Dendritic cell treated with granulocyte-macrophage colony-stimulating factor and Interleukin-4, amounts not matched to agents 40 ng/mL and 50 ng/mL, for 4 days (primary cell): ENCODE measurements around the gene PPFIBP2.

Source experiments
- H3K27ac Mint-ChIP-seq: one replicate; pipeline ENCODE4 v1.8.0; 2022; ENCODE audit warnings: mild to moderate bottlenecking, mixed read lengths
- H3K27me3 Mint-ChIP-seq: one replicate; pipeline ENCODE4 v1.8.0; 2022; ENCODE audit warnings: mild to moderate bottlenecking, mixed read lengths
- H3K36me3 Mint-ChIP-seq: one replicate; pipeline ENCODE4 v1.8.0; 2022; ENCODE audit warnings: low read depth, mixed read lengths
- H3K4me1 Mint-ChIP-seq: one replicate; pipeline ENCODE4 v1.8.0; 2022; ENCODE audit warnings: low read depth, mixed read lengths
- H3K4me3 Mint-ChIP-seq: one replicate; pipeline ENCODE4 v1.8.0; 2022; ENCODE audit warnings: mild to moderate bottlenecking, moderate library complexity, mixed read lengths
- H3K9me3 Mint-ChIP-seq: one replicate; pipeline ENCODE4 v1.8.0; 2022; ENCODE audit warnings: mixed read lengths
- intact Hi-C: fragments of 100-400 bp; cut with micrococcal nuclease; formaldehyde crosslinking; loops from one replicate; pipeline ENCODE4 v1.15.0; 2022

Gene PPFIBP2

GRCh38 chr11:7524462-7525235 is 10.8 kb downstream of the PPFIBP2 start:
- Mint-ChIP-seq H3K9me3 (no peaks in the 10 kb centered on the region), H3K27ac (no peak overlapping the region), H3K4me1 (no peaks in the 10 kb centered on the region), H3K36me3 (peaks cover 26% of the 10 kb centered on the region), H3K27me3 (no peaks in the 10 kb centered on the region), H3K4me3 (peak overlapping the region; percentile 73)
- intact Hi-C loops, result no loop called here

- H3K4me1 Mint-ChIP-seq, result no peaks in the 10 kb centered on the region
- H3K27me3 Mint-ChIP-seq, result no peaks in the 10 kb centered on the region
- intact Hi-C loops, result no loop called here
- no peak overlapping the region for H3K27ac Mint-ChIP-seq
- peak overlapping the region; percentile 73 for H3K4me3 Mint-ChIP-seq
- peaks cover 31% of the 10 kb centered on the region for H3K36me3 Mint-ChIP-seq
- H3K9me3 Mint-ChIP-seq, result no peaks in the 10 kb centered on the region
Measured at GRCh38 chr11:7525424-7525823, 11.6 kb downstream of the PPFIBP2 start.

GRCh38 chr11:7527029-7527428 is 13.2 kb downstream of the PPFIBP2 start:
- Mint-ChIP-seq H3K4me1 (no peaks in the 10 kb centered on the region), H3K36me3 (peaks cover 47% of the 10 kb centered on the region), H3K27ac (no peak overlapping the region), H3K27me3 (no peaks in the 10 kb centered on the region), H3K4me3 (peak overlapping the region; percentile 20), H3K9me3 (no peaks in the 10 kb centered on the region)
- intact Hi-C loops, result no loop called here

GRCh38 chr11:7528514-7529049 is 14.8 kb downstream of the PPFIBP2 start:
- H3K4me1 Mint-ChIP-seq, result peaks cover 4% of the 10 kb centered on the region
- intact Hi-C loops, result no loop called here
- H3K27me3 Mint-ChIP-seq, result no peaks in the 10 kb centered on the region
- H3K4me3 Mint-ChIP-seq, result no peak overlapping the region
- H3K9me3 Mint-ChIP-seq, result no peaks in the 10 kb centered on the region
- H3K36me3 Mint-ChIP-seq, result peaks cover 63% of the 10 kb centered on the region
- no peak overlapping the region for H3K27ac Mint-ChIP-seq

GRCh38 chr11:7530013-7530640 is 16.3 kb downstream of the PPFIBP2 start:
- Mint-ChIP-seq H3K27ac (peak overlapping the region; percentile 81), H3K9me3 (no peaks in the 10 kb centered on the region), H3K27me3 (no peaks in the 10 kb centered on the region), H3K4me3 (no peak overlapping the region), H3K4me1 (peaks cover 19% of the 10 kb centered on the region), H3K36me3 (peaks cover 77% of the 10 kb centered on the region)
- intact Hi-C loops, result no loop called here

GRCh38 chr11:7531011-7531410 is 17.2 kb downstream of the PPFIBP2 start:
- Mint-ChIP-seq H3K27ac (peak overlapping the region; percentile 81), H3K27me3 (no peaks in the 10 kb centered on the region), H3K9me3 (no peaks in the 10 kb centered on the region), H3K36me3 (peaks cover 81% of the 10 kb centered on the region), H3K4me3 (peak overlapping the region; percentile 10), H3K4me1 (peaks cover 28% of the 10 kb centered on the region)
- intact Hi-C loops, result no loop called here

GRCh38 chr11:7532405-7533145 is 18.8 kb downstream of the PPFIBP2 start:
- no peaks in the 10 kb centered on the region for H3K9me3 Mint-ChIP-seq
- H3K36me3 Mint-ChIP-seq, result peaks cover 89% of the 10 kb centered on the region
- H3K4me3 Mint-ChIP-seq, result no peak overlapping the region
- H3K4me1 Mint-ChIP-seq, result peaks cover 41% of the 10 kb centered on the region
- intact Hi-C loops, result no loop called here
- H3K27ac Mint-ChIP-seq, result peak overlapping the region; percentile 35
- no peaks in the 10 kb centered on the region for H3K27me3 Mint-ChIP-seq

- intact Hi-C loops, result no loop called here
- H3K36me3 Mint-ChIP-seq, result peaks cover 97% of the 10 kb centered on the region
- peaks cover 49% of the 10 kb centered on the region for H3K4me1 Mint-ChIP-seq
- H3K9me3 Mint-ChIP-seq, result no peaks in the 10 kb centered on the region
- no peaks in the 10 kb centered on the region for H3K27me3 Mint-ChIP-seq
- H3K4me3 Mint-ChIP-seq, result no peak overlapping the region
- no peak overlapping the region for H3K27ac Mint-ChIP-seq
Measured at GRCh38 chr11:7533199-7534041, 19.6 kb downstream of the PPFIBP2 start.

- Mint-ChIP-seq H3K9me3 (no peaks in the 10 kb centered on the region), H3K36me3 (peaks cover 97% of the 10 kb centered on the region), H3K4me1 (peaks cover 54% of the 10 kb centered on the region), H3K27me3 (no peaks in the 10 kb centered on the region), H3K4me3 (no peak overlapping the region), H3K27ac (no peak overlapping the region)
- intact Hi-C loops, result no loop called here
Measured at GRCh38 chr11:7534042-7534378, 20.2 kb downstream of the PPFIBP2 start.

GRCh38 chr11:7536100-7536499 is 22.3 kb downstream of the PPFIBP2 start:
- Mint-ChIP-seq H3K27me3 (peaks cover 1% of the 10 kb centered on the region), H3K36me3 (peaks cover 100% of the 10 kb centered on the region), H3K9me3 (no peaks in the 10 kb centered on the region), H3K27ac (peak overlapping the region; percentile 17), H3K4me1 (peaks cover 74% of the 10 kb centered on the region), H3K4me3 (no peak overlapping the region)
- intact Hi-C loops, result no loop called here

GRCh38 chr11:7537265-7537664 is 23.5 kb downstream of the PPFIBP2 start:
- Mint-ChIP-seq H3K4me3 (no peak overlapping the region), H3K4me1 (peaks cover 84% of the 10 kb centered on the region), H3K36me3 (peaks cover 98% of the 10 kb centered on the region), H3K27ac (no peak overlapping the region), H3K9me3 (no peaks in the 10 kb centered on the region), H3K27me3 (peaks cover 1% of the 10 kb centered on the region)
- intact Hi-C loops, result no loop called here

- H3K4me3 Mint-ChIP-seq, result no peak overlapping the region
- H3K27me3 Mint-ChIP-seq, result peaks cover 1% of the 10 kb centered on the region
- peaks cover 96% of the 10 kb centered on the region for H3K36me3 Mint-ChIP-seq
- peaks cover 89% of the 10 kb centered on the region for H3K4me1 Mint-ChIP-seq
- H3K9me3 Mint-ChIP-seq, result no peaks in the 10 kb centered on the region
- H3K27ac Mint-ChIP-seq, result peak overlapping the region; percentile 13
- intact Hi-C loops, result no loop called here
Measured at GRCh38 chr11:7538031-7538430, 24.2 kb downstream of the PPFIBP2 start.
